GM21360 (cell line): ENCODE results near the gene PLEKHM3.

Source experiments
- ATAC-seq: cut with Tn5 transposase; IDR thresholded peaks from one replicate; pipeline ENCODE4 v1.9.1; 2021; ENCODE audit warnings: mild to moderate bottlenecking, moderate library complexity; ENCODE audit not compliant: unreplicated experiment

Gene PLEKHM3

GRCh38 chr2:207805566-207806226 is 219.6 kb downstream of the PLEKHM3 start:
- ATAC-seq = no peak

- no peak for ATAC-seq
These were observed 222.7 kb downstream of the PLEKHM3 start for GRCh38 chr2:207802650-207803049.

GRCh38 chr2:207801259-207801658 is 224.1 kb downstream of the PLEKHM3 start:
- ATAC-seq = no peak

GRCh38 chr2:207796585-207797350 is 228.6 kb downstream of the PLEKHM3 start:
- ATAC-seq = no peak

- ATAC-seq = no peak
These were observed 233.0 kb downstream of the PLEKHM3 start for GRCh38 chr2:207792244-207792785.

- ATAC-seq = no peak
These were observed 233.6 kb downstream of the PLEKHM3 start for GRCh38 chr2:207791579-207792243.

GRCh38 chr2:207790898-207791297 is 234.4 kb downstream of the PLEKHM3 start:
- no peak for ATAC-seq

GRCh38 chr2:207787800-207788199 is 237.5 kb downstream of the PLEKHM3 start:
- no peak for ATAC-seq

GRCh38 chr2:207787017-207787416 is 238.3 kb downstream of the PLEKHM3 start:
- no peak for ATAC-seq

- no peak for ATAC-seq
These were observed 240.4 kb downstream of the PLEKHM3 start for GRCh38 chr2:207784898-207785297.

GRCh38 chr2:207783514-207783913 is 241.8 kb downstream of the PLEKHM3 start:
- no peak for ATAC-seq

GRCh38 chr2:207782238-207783030 is 242.9 kb downstream of the PLEKHM3 start:
- no peak for ATAC-seq

- ATAC-seq = no peak
These were observed 245.8 kb downstream of the PLEKHM3 start for GRCh38 chr2:207779523-207779922.

GRCh38 chr2:207778298-207778882 is 246.9 kb downstream of the PLEKHM3 start:
- ATAC-seq = no peak

- no peak for ATAC-seq
These were observed 248.2 kb downstream of the PLEKHM3 start for GRCh38 chr2:207777124-207777523.

GRCh38 chr2:207775473-207775872 is 249.9 kb downstream of the PLEKHM3 start:
- ATAC-seq = no peak

- ATAC-seq = no peak
These were observed 252.5 kb downstream of the PLEKHM3 start for GRCh38 chr2:207772844-207773205.

GRCh38 chr2:207772081-207772843 is 253.1 kb downstream of the PLEKHM3 start:
- no peak for ATAC-seq

GRCh38 chr2:207771421-207771820 is 253.9 kb downstream of the PLEKHM3 start:
- ATAC-seq = no peak
